ENCODE data around the gene RXFP4.
"Not testable (repeated sequence)": the region's sequence is repeated elsewhere in the genome, so short reads cannot be mapped to it uniquely, and the experiment has no call there.

The RXFP4 gene

GRCh38 chr1:155978325-155978972 is 37.0 kb downstream of the RXFP4 start, which contains the start of gene ARHGEF2:
ARHGEF2 (minus strand) TSS chr1:155978547; CDS start chr1:155978427, 120 bp downstream.
- DNase-seq (ENCODE audit: low read depth), result peak; percentile 54

GRCh38 chr1:155978973-155979429 is 37.6 kb downstream of the RXFP4 start:
- peak; percentile 32 for DNase-seq (ENCODE audit: low read depth)

GRCh38 chr1:155979597-155980343 is 38.3 kb downstream of the RXFP4 start:
- no peak for DNase-seq (ENCODE audit: low read depth)

GRCh38 chr1:155981266-155982088 is 40.0 kb downstream of the RXFP4 start:
- DNase-seq (ENCODE audit: low read depth), result peak; percentile 86

GRCh38 chr1:155982106-155982505 is 40.7 kb downstream of the RXFP4 start:
- no peak for DNase-seq (ENCODE audit: low read depth)

GRCh38 chr1:155983191-155984024 is 42.0 kb downstream of the RXFP4 start:
- DNase-seq (ENCODE audit: low read depth), result peak; percentile 97

GRCh38 chr1:155984341-155984740 is 42.9 kb downstream of the RXFP4 start:
- DNase-seq (ENCODE audit: low read depth), result no peak

GRCh38 chr1:155984903-155985645 is 43.6 kb downstream of the RXFP4 start:
- not testable (repeated sequence) for DNase-seq (ENCODE audit: low read depth)

GRCh38 chr1:155989242-155990004 is 48.0 kb downstream of the RXFP4 start:
- peak; percentile 61 for DNase-seq (ENCODE audit: low read depth)

- DNase-seq (ENCODE audit: low read depth), result no peak
These were observed 48.7 kb downstream of the RXFP4 start for GRCh38 chr1:155990005-155990739.

All from fibroblast of gingiva (primary cell).